Endothelial cell of umbilical vein (primary cell): ENCODE results near the gene NFIL3. TPM values are rescaled to one million over a fixed set of nuclear protein-coding genes. Genes with fewer than 3 reads are reported as not detected.

ENCODE experiments used
- BruUV-seq: library from RNA; stranded (reverse); fragments of 400-500 nt; replicated peaks from 2 replicates; lab custom pipeline; 2021; lab: Mats Ljungman, UMichigan
- CTCF ChIA-PET: fragments of 300-600, 350-600 bp; sonication (Branson Sonifier 250); formaldehyde crosslinking; loops from one replicate; lab custom pipeline; 2021; ENCODE audit warnings: antibody characterized with exemption, inconsistent platforms; lab: Charles Lee
- POLR2A ChIA-PET: fragments of 300-600, 350-600 bp; sonication (Branson Sonifier 250); formaldehyde crosslinking; loops from one replicate; lab custom pipeline; 2021; ENCODE audit warnings: antibody characterized with exemption, inconsistent platforms; lab: Charles Lee
- DNase-seq: peaks from one replicate; pipeline ENCODE4 v3.0.0-alpha.2; 2011; ENCODE audit warnings: low read depth, low spot score
- FAIRE-seq: peaks from 2 replicates; lab custom pipeline; 2011; peaks lifted over from hg19 to GRCh38; lab: Jason Lieb, UNC
- H2AFZ ChIP-seq: 2 replicates; pipeline ENCODE4 v1.6.0; 2012; ENCODE audit warnings: low read depth, low read length, control low read depth, inconsistent platforms
- H3K27ac ChIP-seq: 2 replicates; pipeline ENCODE4 v1.5.1; 2011; ENCODE audit warnings: low read depth, mild to moderate bottlenecking, control low read depth, low read length, moderate library complexity; ENCODE audit not compliant: insufficient read depth
- H3K27me3 ChIP-seq, 2 experiments: 2 replicates each; pipeline versions ENCODE4 v1.6.0 to v1.6.1; 2011; ENCODE audit warnings: low read length in 2 of 2, mixed read lengths in 1 of 2; ENCODE audit not compliant: control insufficient read depth in 2 of 2, insufficient read depth in 2 of 2
- H3K36me3 ChIP-seq, 2 experiments: 2 replicates in 1 of 2; 3 replicates in 1 of 2; pipeline ENCODE4 v1.5.1; 2011; ENCODE audit warnings: low read length in 2 of 2, mild to moderate bottlenecking in 1 of 2, moderate library complexity in 1 of 2; ENCODE audit not compliant: control insufficient read depth in 2 of 2, insufficient read depth in 2 of 2; ENCODE audit errors: extremely low read depth in 1 of 2
- H3K4me1 ChIP-seq: 3 replicates; pipeline ENCODE4 v1.5.1; 2011; ENCODE audit warnings: mild to moderate bottlenecking, low read length; ENCODE audit not compliant: control insufficient read depth, insufficient read depth; ENCODE audit errors: extremely low read depth
- H3K4me2 ChIP-seq: 2 replicates; pipeline ENCODE4 v1.6.1; 2011; ENCODE audit warnings: low read length, control low read depth, mixed read lengths; ENCODE audit not compliant: insufficient read depth
- H3K4me3 ChIP-seq, 3 experiments: fragments of 200-600 bp in 1 of 3; sonication (generic), shearing (Covaris generic) in 1 of 3; replicated peaks in 1 of 3; 2 replicates each; pipeline ENCODE4 v1.5.1; 2011 to 2016; ENCODE audit warnings: control low read depth in 3 of 3, low read length in 3 of 3, mild to moderate bottlenecking in 2 of 3, inconsistent platforms in 1 of 3, low read depth in 1 of 3, moderate library complexity in 1 of 3; ENCODE audit not compliant: insufficient read depth in 1 of 3
- H3K79me2 ChIP-seq: 2 replicates; pipeline ENCODE4 v1.6.0; 2012; ENCODE audit warnings: low read length, inconsistent platforms; ENCODE audit not compliant: control insufficient read depth, insufficient read depth
- H3K9ac ChIP-seq: replicated peaks from 2 replicates; pipeline ENCODE3; 2011; ENCODE audit warnings: low read length, control low read depth; ENCODE audit not compliant: insufficient read depth; ENCODE audit errors: extremely low read depth
- H3K9me1 ChIP-seq: replicated peaks from 3 replicates; pipeline ENCODE4 v1.6.0; 2011; ENCODE audit warnings: mild to moderate bottlenecking, low read length; ENCODE audit not compliant: control insufficient read depth, insufficient read depth; ENCODE audit errors: extremely low read depth
- H3K9me3 ChIP-seq: replicated peaks from 2 replicates; pipeline ENCODE4 v1.5.1; 2012; ENCODE audit warnings: low read length, inconsistent platforms; ENCODE audit not compliant: control insufficient read depth, insufficient read depth
- H4K20me1 ChIP-seq: replicated peaks from 2 replicates; pipeline ENCODE3; 2011; ENCODE audit warnings: mild to moderate bottlenecking, low read length; ENCODE audit not compliant: control insufficient read depth, insufficient read depth; ENCODE audit errors: extremely low read depth
- CTCF ChIP-seq, 2 donors: IDR thresholded peaks; 1 replicate in 1 of 2; 2 replicates in 1 of 2; pipeline ENCODE4 v1.5.1; 2011; ENCODE audit warnings: low read length in 2 of 2, mild to moderate bottlenecking in 2 of 2, moderate library complexity in 2 of 2, control low read depth in 1 of 2, inconsistent platforms in 1 of 2, low read depth in 1 of 2; ENCODE audit not compliant: insufficient read depth in 1 of 2; ENCODE audit errors: extremely low read depth in 1 of 2
- EZH2 ChIP-seq: IDR thresholded peaks from 2 replicates; pipeline ENCODE4 v1.6.1; 2012; ENCODE audit warnings: borderline replicate concordance, low read depth, mild to moderate bottlenecking, moderate library complexity, low read length, inconsistent platforms; ENCODE audit not compliant: severe bottlenecking
- FOS ChIP-seq: IDR thresholded peaks from 2 replicates; pipeline ENCODE4 v1.6.1; 2011; ENCODE audit warnings: mild to moderate bottlenecking, low read length, moderate library complexity, borderline replicate concordance; ENCODE audit not compliant: insufficient read depth
- GATA2 ChIP-seq: IDR thresholded peaks from 2 replicates; pipeline ENCODE4 v1.7.0; 2011; ENCODE audit warnings: low read depth, mild to moderate bottlenecking, moderate library complexity, mixed read lengths, low read length; ENCODE audit not compliant: insufficient read length, insufficient read depth
- JUN ChIP-seq: IDR thresholded peaks from 2 replicates; pipeline ENCODE4 v1.6.1; 2011; ENCODE audit warnings: borderline replicate concordance, low read depth; ENCODE audit not compliant: insufficient read length, insufficient read depth
- MYC ChIP-seq: IDR thresholded peaks from one replicate; pipeline ENCODE4 v1.6.1; 2011; ENCODE audit warnings: mild to moderate bottlenecking, low read depth, low read length
- POLR2A ChIP-seq: IDR thresholded peaks from 2 replicates; pipeline ENCODE4 v1.6.1; 2012; ENCODE audit warnings: low read depth, mild to moderate bottlenecking, control low read depth, low read length
- POLR2AphosphoS5 ChIP-seq: IDR thresholded peaks from 2 replicates; pipeline ENCODE4 v1.6.1; 2012; ENCODE audit warnings: low read depth, mild to moderate bottlenecking, control low read depth, low read length, moderate library complexity; ENCODE audit not compliant: insufficient read depth
- dilution Hi-C: fragments of 300-500 bp; cut with MboI; formaldehyde crosslinking; loops from one replicate; pipeline ENCODE4 v1.15.0; 2019; ENCODE audit warnings: low sequenced_read_pairs; ENCODE audit not compliant: extremely low pct_ligation_motif_present
- intact Hi-C: fragments of 100-400 bp; cut with micrococcal nuclease; formaldehyde crosslinking; loops from one replicate; pipeline ENCODE4 v1.10.0; 2022
- polyA plus RNA-seq, 4 experiments: library from polyadenylated mRNA; depleted of rRNA in 3 of 4; stranded (reverse) in 3 of 4; unstranded in 1 of 4; fragments of >200 nt; gene quantifications; 2 replicates each; pipeline versions ENCODE4 v1.2.1 to v1.2.3, GENCODE V29; 2011 to 2012; ENCODE audit warnings: missing spikeins in 1 of 4
- total RNA-seq: library from RNA; stranded (reverse); gene quantifications from 2 replicates; pipeline ENCODE4 v1.2.3, GENCODE V29; 2021
- TF ChIP-seq, protein P1 (sequence below): IDR thresholded peaks from 2 replicates; pipeline ENCODE4 v1.6.1; 2011; ENCODE audit not compliant: insufficient read depth, insufficient read length

The NFIL3 gene
- total and polyA plus RNA-seq, 2 donors (not counting 3 experiments of a cell fraction or from before 2014, with no cell fraction given) = 2.9 to 10.5 TPM

DNA sequence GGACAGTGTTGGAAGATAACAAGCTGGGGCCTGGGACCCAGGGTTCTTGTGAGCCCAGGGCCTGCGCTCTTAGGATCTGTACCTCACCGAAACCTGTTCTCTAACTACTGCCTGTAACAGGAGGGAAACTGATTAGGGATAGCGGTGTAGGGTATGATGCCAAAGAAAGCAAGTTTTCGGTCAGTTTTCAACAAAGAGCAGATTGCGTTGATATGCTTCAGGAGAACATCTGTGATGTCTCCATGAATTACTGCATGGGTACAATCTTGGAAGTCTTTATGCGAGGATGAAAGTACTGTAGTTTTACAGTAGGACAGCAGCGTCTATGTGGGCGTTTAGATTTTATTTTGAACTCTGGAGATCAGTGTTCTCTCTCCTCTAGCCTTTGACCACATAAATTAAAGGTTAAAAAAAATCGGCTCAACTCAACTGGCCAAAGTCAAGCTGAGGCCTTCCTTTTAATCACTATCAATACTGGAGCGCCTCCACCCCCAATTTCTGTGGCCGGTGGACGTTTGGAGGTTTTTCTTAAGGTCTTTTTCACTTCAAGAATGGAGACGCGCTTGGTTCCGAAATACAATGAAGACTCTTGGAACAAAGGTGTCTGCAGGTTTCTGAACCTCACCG, 3.0 kb downstream of the NFIL3 start:
- CTCF ChIA-PET = interaction anchor here (1.2 to 1.7 kb wide), 3 partner anchors 10 to 331 kb away, joined by 4 to 5 read pairs (median 5); no protein-coding TSS in a partner anchor
- POLR2A ChIA-PET = no interaction called here
- H3K9me3 ChIP-seq = no peaks in the 10 kb centered on the region
- H3K9ac ChIP-seq = peak overlapping the region; percentile 73
- H4K20me1 ChIP-seq = peaks cover 4% of the 10 kb centered on the region
- H3K4me3 ChIP-seq = peak overlapping the region in 2 of 3 experiments; percentile 44 to 81
- FAIRE-seq (peak; percentile 28), DNase-seq (peak; percentile 22)
- no peaks in the 10 kb centered on the region for H3K9me1 ChIP-seq
- no peak for TF ChIP-seq POLR2A
- no peak for TF ChIP-seq CTCF (IDR thresholded peaks at IDR 0.05; ENCODE audit: extremely low read depth in 1 of 2, insufficient read depth in 1 of 2, low read depth in 1 of 2, low read length in 2 of 2)
- TF ChIP-seq, protein P1, sequence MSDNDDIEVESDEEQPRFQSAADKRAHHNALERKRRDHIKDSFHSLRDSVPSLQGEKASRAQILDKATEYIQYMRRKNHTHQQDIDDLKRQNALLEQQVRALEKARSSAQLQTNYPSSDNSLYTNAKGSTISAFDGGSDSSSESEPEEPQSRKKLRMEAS = no peak
- no peak for TF ChIP-seq GATA2
- TF ChIP-seq FOS = no peak
- no peak for TF ChIP-seq POLR2AphosphoS5
- no peak for TF ChIP-seq EZH2
- no peak for TF ChIP-seq MYC
- no peak for TF ChIP-seq JUN
- peak overlapping the region; percentile 86 for H3K4me2 ChIP-seq
- intact Hi-C loops (loop anchor here (5.0 kb wide), 2 partner anchors 118 to 133 kb away; no protein-coding TSS in a partner anchor), dilution Hi-C loops (no loop called here)
- H3K27me3 ChIP-seq = no peaks in the 10 kb centered on the region
- BruUV-seq = no TSS peak
- peaks cover 47% of the 10 kb centered on the region for H3K79me2 ChIP-seq
- H2AFZ ChIP-seq = peak overlapping the region; percentile 9
- H3K27ac ChIP-seq = peak overlapping the region; percentile 36
- H3K36me3 ChIP-seq = no peaks in the 10 kb centered on the region
- peaks cover 37% of the 10 kb centered on the region for H3K4me1 ChIP-seq
